Heart left ventricle (tissue), 16 donors: ENCODE measurements around the gene KCNK15. TPM values are rescaled to one million over a fixed set of nuclear protein-coding genes. Genes with fewer than 3 reads are reported as not detected.

Experiments used
- ATAC-seq, 4 donors: fragments of 200-7000 bp; cut with Tn5 transposase; one replicate each; pipeline ENCODE4 v1.9.1; 2020 to 2022; ENCODE audit warnings: moderate library complexity in 4 of 4, mild to moderate bottlenecking in 3 of 4, moderate number of reproducible peaks in 1 of 4
- DNase-seq, 5 donors: peaks; one replicate each; pipeline ENCODE4 v3.0.0-alpha.2; 2020
- H3K27ac ChIP-seq, 12 donors: fragments of 200-600 bp; sonication (generic) in 4 of 12; one replicate each; pipeline versions ENCODE4 v1.5.0 to v1.8.0; 2016 to 2022; ENCODE audit warnings: mild to moderate bottlenecking in 2 of 12
- H3K27me3 ChIP-seq, 9 donors: fragments of 200-600 bp; sonication (generic) in 2 of 9; one replicate each; pipeline versions ENCODE4 v1.5.1 to v1.8.0; 2016 to 2022; ENCODE audit warnings: mild to moderate bottlenecking in 3 of 9
- H3K36me3 ChIP-seq, 9 donors: fragments of 200-600 bp; sonication (generic) in 2 of 9; one replicate each; pipeline versions ENCODE4 v1.5.0 to v1.8.0; 2018 to 2022; ENCODE audit warnings: mild to moderate bottlenecking in 2 of 9
- H3K4me1 ChIP-seq, 12 donors: fragments of 200-600 bp; sonication (generic) in 4 of 12; one replicate each; pipeline versions ENCODE4 v1.5.0 to v1.8.0; 2016 to 2022; ENCODE audit warnings: mild to moderate bottlenecking in 3 of 12
- H3K4me3 ChIP-seq, 12 donors: fragments of 200-600 bp; sonication (generic) in 4 of 12; one replicate each; pipeline versions ENCODE4 v1.5.0 to v1.8.0; 2017 to 2022; ENCODE audit warnings: mild to moderate bottlenecking in 9 of 12, moderate library complexity in 4 of 12
- H3K9me3 ChIP-seq, 12 donors: fragments of 200-600 bp; sonication (generic) in 4 of 12; one replicate each; pipeline versions ENCODE4 v1.5.0 to v1.8.0; 2016 to 2022; ENCODE audit warnings: mild to moderate bottlenecking in 1 of 12
- POLR2A ChIP-seq, 2 donors: fragments of 450-650 bp; IDR thresholded peaks; one replicate each; pipeline ENCODE4 v1.6.1; 2017; ENCODE audit warnings: antibody characterized with exemption in 2 of 2, mild to moderate bottlenecking in 2 of 2, moderate library complexity in 2 of 2
- WGBS, 4 donors: extraction: QIAGEN DNeasy Blood & Tissue Kit in 2 of 4; methylation state at CpG; one replicate each; pipeline versions ENCODE4 v1.1.5 to v1.1.7; 2013 to 2018; 5-methylcytosine and 5-hydroxymethylcytosine counted together
- intact Hi-C, 10 donors: fragments of 100-400 bp; cut with DNase I; formaldehyde crosslinking; loops; one replicate each; pipeline versions ENCODE4 v1.11.1 to v1.14.2; 2022
- polyA plus RNA-seq, 2 donors: library from polyadenylated mRNA; stranded (reverse); fragments of 200-250 nt; gene quantifications; one replicate each; pipeline ENCODE4 v1.2.3, GENCODE V29; 2013
- total RNA-seq, 9 donors: library from RNA; depleted of rRNA in 2 of 9; stranded (reverse); fragments of >200 nt in 2 of 9; fragmentation: NEBNext Ultra II Directional in 3 of 9; extraction: Animal tissue kit (Norgen Biotek cat#: 25700) in 3 of 9; gene quantifications; one replicate each; pipeline versions ENCODE4 v1.1.0 to v1.2.4, GENCODE V29; 2016 to 2023
- TF ChIP-seq, protein P1 (sequence below), 12 donors: fragments of 200-600 bp; sonication (generic) in 4 of 12; IDR thresholded peaks; one replicate each; pipeline versions ENCODE4 v1.5.0 to v1.8.0; 2018 to 2022; ENCODE audit warnings: antibody characterized with exemption in 12 of 12, mild to moderate bottlenecking in 5 of 12
- donor health status: ischemic (EF 13 %, LVEDD 7.1; RV severe dilation, severe dysfunction).
- donor health status: healthy with polysubstance abuse.
- donor health status: DM: no; HTN: yes; CAD: no.
- donor health status: DM: no; HTN: no; CAD: no.
- donor health status: ischemic (EF 25% LVEDD 6.9; RV normal size, moderate dysfunction).
- donor health status: ischemic (EF 25% LVEDD 5.7; RV mildly dilated, moderate dysfunction).
- donor health status: healthy.
- donor health status: DM: yes; HTN: yes; CAD: no.
- donor health status: ischemic (EF 35%, LVEDD 5.7; RV mildly dilated, moderate dysfunction).
- donor health status: nonischemic (EF 11% LVEDD 7.7; RV severe dilation, severe dysfunction).
- donor health status: DM: yes; HTN: yes; CAD: no.
- donor health status: PGD.
- donor health status: ischemic (EF 29% LVEDD 5.4; RV normal size, mild dysfunction).
- donor health status: nonischemic (EF 23%, LVEDD 6.1; RV moderate dilation, normal function).

KCNK15 gene
- total and polyA plus RNA-seq, 11 donors, result 0.12 to 2.2 (median 0.33) TPM

DNA sequence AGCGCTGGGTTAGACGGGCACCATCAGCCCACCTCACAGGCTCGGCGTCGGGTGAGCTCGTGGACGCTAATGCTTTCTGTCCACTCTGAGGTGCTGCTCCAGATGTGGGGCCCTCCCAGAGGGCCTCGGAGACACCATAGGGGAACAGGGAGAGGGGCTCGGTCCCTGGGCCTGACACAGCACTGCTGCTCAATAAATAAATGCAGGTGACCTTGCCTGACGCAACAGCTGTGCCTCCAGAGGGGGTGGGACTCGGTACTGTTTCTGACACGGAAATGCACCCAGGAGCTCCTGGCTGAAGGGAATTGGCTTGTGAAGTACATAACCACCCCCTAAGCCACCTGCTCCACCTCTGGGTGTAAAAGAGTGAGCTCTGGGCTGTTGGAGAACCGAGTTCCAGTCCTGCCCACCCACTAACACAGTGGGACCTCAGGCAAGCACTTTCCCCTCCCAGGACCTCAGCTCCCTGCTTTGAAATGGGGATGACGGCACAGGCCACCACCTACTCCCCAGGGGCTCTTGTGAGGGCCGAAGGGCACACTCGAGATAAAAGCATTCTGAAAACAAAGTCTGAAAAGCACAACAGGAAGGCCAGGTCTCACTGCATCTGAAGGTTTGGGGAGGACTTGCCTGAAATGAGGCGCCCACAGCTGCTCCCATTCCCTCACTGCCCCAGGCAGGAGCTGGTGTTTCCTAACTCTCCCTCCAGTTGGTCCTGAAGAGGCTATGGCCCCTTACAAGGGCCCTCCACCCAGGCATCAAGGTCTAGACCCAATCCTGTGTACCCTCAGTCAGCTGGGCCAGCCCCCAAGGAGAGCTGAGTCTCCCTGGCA lies 6.7 kb downstream of the KCNK15 start:
- H3K4me1 ChIP-seq, result peaks cover 0 to 12% (median under 1%) of the 10 kb centered on the region in 12 donors
- H3K4me3 ChIP-seq, result no peak overlapping the region
- no peak for ATAC-seq
- intact Hi-C loops, result loop anchor here in 1 of 10 donors (2.0 kb wide), 1 partner anchor 114 kb away; no protein-coding TSS in a partner anchor
- DNase-seq, result no peak
- no peak overlapping the region for H3K27ac ChIP-seq
- no peaks in the 10 kb centered on the region for H3K36me3 ChIP-seq
- TF ChIP-seq, protein P1, sequence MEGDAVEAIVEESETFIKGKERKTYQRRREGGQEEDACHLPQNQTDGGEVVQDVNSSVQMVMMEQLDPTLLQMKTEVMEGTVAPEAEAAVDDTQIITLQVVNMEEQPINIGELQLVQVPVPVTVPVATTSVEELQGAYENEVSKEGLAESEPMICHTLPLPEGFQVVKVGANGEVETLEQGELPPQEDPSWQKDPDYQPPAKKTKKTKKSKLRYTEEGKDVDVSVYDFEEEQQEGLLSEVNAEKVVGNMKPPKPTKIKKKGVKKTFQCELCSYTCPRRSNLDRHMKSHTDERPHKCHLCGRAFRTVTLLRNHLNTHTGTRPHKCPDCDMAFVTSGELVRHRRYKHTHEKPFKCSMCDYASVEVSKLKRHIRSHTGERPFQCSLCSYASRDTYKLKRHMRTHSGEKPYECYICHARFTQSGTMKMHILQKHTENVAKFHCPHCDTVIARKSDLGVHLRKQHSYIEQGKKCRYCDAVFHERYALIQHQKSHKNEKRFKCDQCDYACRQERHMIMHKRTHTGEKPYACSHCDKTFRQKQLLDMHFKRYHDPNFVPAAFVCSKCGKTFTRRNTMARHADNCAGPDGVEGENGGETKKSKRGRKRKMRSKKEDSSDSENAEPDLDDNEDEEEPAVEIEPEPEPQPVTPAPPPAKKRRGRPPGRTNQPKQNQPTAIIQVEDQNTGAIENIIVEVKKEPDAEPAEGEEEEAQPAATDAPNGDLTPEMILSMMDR (IDR thresholded peaks at IDR 0.05), result no peak
- TF ChIP-seq POLR2A (IDR thresholded peaks at IDR 0.05), result no peak
- 72 to 82% (median 74%) methylated on average over 17 of the region's 17 CpGs for WGBS, 4 donors
- no peaks in the 10 kb centered on the region for H3K9me3 ChIP-seq
- H3K27me3 ChIP-seq, result peaks cover 0 to 29% (median 7%) of the 10 kb centered on the region in 9 donors

DNA sequence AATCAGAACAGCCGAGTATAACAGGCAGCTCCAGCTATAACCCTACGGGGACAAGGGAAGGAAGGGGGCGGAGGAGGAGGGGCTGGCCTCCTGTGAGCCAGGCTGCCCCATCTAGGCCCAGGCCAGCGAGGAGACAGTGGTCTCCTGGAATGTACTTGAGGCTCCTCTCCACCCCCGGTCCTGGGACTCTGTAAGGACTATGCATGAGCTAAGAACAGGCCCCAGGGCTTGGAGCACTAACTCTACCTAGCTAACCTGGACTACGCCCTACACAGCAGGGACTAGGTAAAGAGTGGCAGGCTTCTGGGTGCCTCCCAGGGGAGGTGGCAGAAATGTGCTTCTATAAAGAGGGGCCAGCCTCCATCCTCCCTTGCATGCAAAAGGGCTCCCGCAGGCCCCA lies 8.9 kb downstream of the KCNK15 start:
- peaks cover 0 to 22% (median 5%) of the 10 kb centered on the region in 9 donors for H3K27me3 ChIP-seq
- H3K9me3 ChIP-seq, result no peaks in the 10 kb centered on the region
- DNase-seq (no peak), ATAC-seq (no peak)
- 65 to 71% (median 69%) methylated on average over 7 of the region's 7 CpGs for WGBS, 4 donors
- no peak overlapping the region for H3K27ac ChIP-seq
- H3K36me3 ChIP-seq, result no peaks in the 10 kb centered on the region
- TF ChIP-seq POLR2A (IDR thresholded peaks at IDR 0.05), result no peak
- no peak overlapping the region for H3K4me3 ChIP-seq
- peaks cover 0 to 7% (median 0%) of the 10 kb centered on the region in 12 donors for H3K4me1 ChIP-seq
- intact Hi-C loops, result no loop called here

DNA sequence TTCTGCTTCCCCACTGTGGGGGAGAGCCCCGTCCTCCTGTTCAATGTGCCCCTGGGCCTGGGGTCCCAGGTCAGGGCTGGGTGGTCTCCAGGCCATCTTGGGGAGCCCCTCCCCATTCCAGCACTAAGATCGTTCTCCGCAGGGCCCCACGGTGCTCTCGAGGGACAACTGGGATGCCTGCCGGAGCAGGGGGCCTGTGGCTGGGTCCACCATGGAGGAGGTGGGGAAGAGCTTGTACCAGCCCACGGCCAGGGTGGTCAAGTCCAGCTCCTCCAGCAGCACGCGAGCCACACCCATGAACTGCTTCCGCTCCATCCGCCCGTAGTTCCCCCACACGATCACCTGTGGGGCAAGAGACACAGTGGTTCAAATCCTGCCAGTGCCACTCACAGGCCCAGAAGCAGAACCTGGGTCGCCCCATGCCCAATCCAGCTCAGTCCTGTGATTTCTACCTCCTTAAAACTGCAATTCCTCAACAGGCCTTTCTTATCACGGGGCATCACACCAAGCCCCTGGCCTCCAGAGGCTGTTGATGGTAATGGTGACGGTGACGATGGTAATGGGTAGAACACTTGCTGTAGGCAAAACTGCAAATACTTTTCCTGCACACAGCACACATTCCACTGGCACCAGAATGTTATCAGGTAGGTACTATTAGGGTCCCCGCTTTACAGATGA lies 10.5 kb downstream of the KCNK15 start:
- Histone ChIP-seq H3K4me1 (peaks cover 0 to 4% (median 0%) of the 10 kb centered on the region in 12 donors), H3K27ac (no peak overlapping the region), H3K36me3 (no peaks in the 10 kb centered on the region), H3K9me3 (no peaks in the 10 kb centered on the region), H3K27me3 (peaks cover 0 to 7% (median 0%) of the 10 kb centered on the region in 9 donors), H3K4me3 (no peak overlapping the region)
- DNase-seq (no peak), ATAC-seq (no peak)
- intact Hi-C loops, result no loop called here
- TF ChIP-seq, protein P1 (IDR thresholded peaks at IDR 0.05), result no peak
- TF ChIP-seq POLR2A (IDR thresholded peaks at IDR 0.05), result no peak
- 84 to 93% (median 92%) methylated on average over 15 to 18 of the region's 18 CpGs for WGBS, 4 donors

DNA sequence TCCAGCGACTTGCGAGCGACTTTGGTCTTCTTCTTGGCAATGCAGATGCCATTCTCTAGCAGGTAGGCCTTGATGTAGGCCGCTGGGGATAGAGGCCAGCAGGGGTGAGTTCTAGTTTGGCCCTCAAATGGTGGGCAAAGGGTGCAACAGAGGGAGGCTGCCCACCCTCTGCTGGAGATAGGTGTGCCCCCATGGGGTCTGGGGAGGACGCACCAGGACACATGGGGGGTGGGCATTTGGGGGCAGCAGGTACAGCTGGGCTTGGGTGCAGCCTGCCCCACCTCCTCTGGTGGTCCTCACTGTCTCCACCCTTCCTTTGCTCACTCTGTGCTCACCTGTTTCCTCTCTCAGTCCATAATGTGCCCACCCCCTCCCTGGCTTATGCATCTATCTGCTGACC lies 11.3 kb downstream of the KCNK15 start:
- DNase-seq (no peak), ATAC-seq (no peak)
- Histone ChIP-seq H3K4me1 (peaks cover 0 to 12% (median 4%) of the 10 kb centered on the region in 12 donors), H3K27ac (no peak overlapping the region), H3K9me3 (no peaks in the 10 kb centered on the region), H3K4me3 (no peak overlapping the region), H3K27me3 (peaks cover 0 to 7% (median 0%) of the 10 kb centered on the region in 9 donors), H3K36me3 (no peaks in the 10 kb centered on the region)
- intact Hi-C loops, result no loop called here
- TF ChIP-seq, protein P1 (IDR thresholded peaks at IDR 0.05), result no peak
- no peak for TF ChIP-seq POLR2A (IDR thresholded peaks at IDR 0.05)
- WGBS, 4 donors, result 95 to 97% (median 97%) methylated on average over 5 of the region's 5 CpGs
